Fibroblast of lung (primary cell): ENCODE results near the gene MYMX.
A peak's percentile ranks its signal among the peaks of the same experiment; 100 is the strongest.

Experiments
- CTCF ChIP-seq, 2 donors: IDR thresholded peaks in 1 of 2; conservative IDR thresholded peaks in 1 of 2; 1 replicate in 1 of 2; 2 replicates in 1 of 2; pipeline ENCODE4 v1.5.1; 2011 to 2012; ENCODE audit warnings: low read length in 2 of 2, control low read depth in 1 of 2, inconsistent platforms in 1 of 2, low read depth in 1 of 2, mild to moderate bottlenecking in 1 of 2
- EZH2 ChIP-seq: IDR thresholded peaks from 2 replicates; pipeline ENCODE4 v1.5.1; 2012; ENCODE audit warnings: low read length, control low read depth, mild to moderate bottlenecking; ENCODE audit errors: missing control alignments

- peak; percentile 76 to 82 for TF ChIP-seq CTCF (conservative IDR thresholded peaks at IDR 0.05 in 1 of 2, IDR thresholded peaks at IDR 0.05 in 1 of 2; ENCODE audit: low read depth in 1 of 2, low read length in 2 of 2)
- TF ChIP-seq EZH2, result no peak
Measured at GRCh38 chr6:44237813-44238433, 21.2 kb downstream of the MYMX start.
